Glomerular visceral epithelial cell (primary cell): ENCODE data around the gene TPSAB1.

Experiments used
- DNase-seq: peaks from one replicate; pipeline ENCODE4 v3.0.0-alpha.2; 2016; ENCODE audit errors: extremely low spot score

The TPSAB1 gene

DNA sequence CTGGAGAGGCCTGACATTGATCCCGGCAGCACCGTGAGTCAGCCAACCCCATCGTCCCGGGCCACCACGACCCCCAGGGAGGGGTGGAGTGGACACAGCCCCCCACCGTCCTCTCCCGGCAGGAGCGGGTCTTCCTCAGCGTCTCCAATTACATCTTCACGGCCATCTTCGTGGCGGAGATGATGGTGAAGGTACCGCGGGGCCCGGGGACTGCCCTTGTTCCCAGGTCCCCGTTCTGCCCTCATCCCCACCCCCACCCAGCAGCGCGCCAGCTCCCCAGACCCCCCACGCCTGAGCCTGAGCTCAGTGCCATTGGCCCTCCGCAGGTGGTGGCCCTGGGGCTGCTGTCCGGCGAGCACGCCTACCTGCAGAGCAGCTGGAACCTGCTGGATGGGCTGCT, 30.0 kb upstream of the TPSAB1 start:
- no peak for DNase-seq

DNA sequence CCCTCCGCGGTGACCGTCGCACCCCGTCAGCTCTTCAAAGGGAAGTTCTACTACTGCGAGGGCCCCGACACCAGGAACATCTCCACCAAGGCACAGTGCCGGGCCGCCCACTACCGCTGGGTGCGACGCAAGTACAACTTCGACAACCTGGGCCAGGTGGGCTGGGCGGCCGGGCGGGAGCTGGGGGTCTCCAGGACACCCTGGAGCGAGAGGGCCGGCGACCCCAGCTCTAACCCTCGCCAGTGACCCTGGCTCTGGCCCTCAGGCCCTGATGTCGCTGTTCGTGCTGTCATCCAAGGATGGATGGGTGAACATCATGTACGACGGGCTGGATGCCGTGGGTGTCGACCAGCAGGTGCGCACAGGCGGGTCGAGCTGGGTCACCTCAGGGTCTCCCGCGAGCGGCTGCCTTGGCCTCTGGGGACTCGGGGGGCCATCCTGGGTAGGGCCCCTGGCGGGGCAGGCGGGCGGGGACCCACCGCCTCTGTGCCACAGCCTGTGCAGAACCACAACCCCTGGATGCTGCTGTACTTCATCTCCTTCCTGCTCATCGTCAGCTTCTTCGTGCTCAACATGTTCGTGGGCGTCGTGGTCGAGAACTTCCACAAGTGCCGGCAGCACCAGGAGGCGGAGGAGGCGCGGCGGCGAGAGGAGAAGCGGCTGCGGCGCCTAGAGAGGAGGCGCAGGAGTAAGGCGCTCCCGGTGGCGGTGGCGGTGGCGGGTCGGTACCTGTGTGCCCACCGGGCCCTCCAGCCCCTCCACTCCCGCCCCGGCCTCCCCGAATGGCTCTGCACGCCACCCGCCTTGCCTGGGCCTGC, 28.8 kb upstream of the TPSAB1 start:
- DNase-seq = no peak

DNA sequence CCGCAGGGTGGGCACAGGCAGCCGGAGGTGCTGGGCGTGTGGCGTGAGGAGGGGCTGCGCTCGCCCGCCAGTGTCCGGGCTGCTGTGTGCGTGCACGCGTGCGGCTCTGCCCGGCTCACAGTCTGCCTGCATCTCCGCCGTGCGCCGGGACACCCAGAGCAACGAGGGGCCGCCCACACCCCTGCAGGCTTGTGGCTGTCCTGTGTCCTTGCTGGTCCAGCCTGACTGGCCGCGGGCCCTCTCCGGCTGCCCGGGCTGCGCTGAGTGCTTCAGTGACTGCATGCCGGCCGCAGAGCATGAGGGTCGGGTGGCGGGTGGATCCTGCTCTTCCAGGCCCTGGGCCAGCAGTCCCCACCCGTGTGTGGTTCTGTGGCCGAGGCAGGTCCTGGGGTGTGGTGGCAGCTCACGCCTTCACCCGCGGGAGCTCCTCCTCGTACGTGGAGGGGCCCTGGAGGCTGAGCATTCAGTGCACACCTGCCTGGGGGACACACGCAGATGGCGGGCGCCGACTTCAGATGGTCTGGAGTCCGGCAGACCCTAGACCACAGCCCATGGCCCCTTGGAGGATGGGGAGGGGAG, 27.8 kb upstream of the TPSAB1 start:
- DNase-seq = no peak

DNA sequence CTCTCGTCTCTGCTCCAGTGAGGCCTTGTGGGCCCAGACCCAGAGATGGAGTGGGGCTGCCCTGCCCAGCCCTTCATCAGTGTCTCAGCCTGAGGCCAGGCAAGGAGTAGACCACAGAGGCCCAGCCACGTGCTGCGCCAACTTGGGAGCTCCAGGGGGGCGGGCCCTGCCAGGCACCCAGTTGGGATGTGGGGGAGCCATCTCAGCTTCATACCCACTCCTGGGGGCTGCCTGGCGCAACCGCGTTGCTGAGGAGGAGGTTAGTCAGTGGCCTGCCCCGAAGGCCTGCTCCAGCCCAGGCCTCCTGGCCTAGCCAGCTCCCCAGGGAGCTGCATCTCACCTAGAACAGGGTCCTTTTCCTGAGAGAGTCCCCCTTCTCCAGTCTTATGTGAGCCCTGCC, 27.3 kb upstream of the TPSAB1 start:
- no peak for DNase-seq

DNA sequence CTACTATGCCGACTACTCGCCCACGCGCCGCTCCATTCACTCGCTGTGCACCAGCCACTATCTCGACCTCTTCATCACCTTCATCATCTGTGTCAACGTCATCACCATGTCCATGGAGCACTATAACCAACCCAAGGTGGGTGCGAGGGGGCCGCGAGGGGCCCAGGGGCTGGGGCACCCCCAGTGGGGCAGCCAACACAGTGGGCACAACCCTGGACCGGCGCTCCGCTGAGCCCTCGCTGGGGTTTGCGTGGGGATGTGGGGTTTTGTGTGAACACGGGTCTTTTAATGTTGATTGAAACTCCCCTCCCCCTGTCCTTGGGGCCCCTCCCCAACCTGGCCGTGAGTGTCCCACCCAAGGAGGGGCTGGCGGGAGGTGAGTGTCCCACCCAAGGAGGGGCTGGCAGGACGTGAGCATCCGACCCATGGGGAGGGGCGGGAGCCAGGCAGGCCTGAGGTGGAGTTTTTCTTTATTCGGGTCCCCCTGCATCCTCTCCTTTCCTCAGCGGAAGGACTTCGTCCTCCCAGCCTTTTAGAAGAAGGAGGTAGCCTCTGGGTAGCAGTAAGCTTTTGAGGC, 26.6 kb upstream of the TPSAB1 start:
- no peak for DNase-seq

DNA sequence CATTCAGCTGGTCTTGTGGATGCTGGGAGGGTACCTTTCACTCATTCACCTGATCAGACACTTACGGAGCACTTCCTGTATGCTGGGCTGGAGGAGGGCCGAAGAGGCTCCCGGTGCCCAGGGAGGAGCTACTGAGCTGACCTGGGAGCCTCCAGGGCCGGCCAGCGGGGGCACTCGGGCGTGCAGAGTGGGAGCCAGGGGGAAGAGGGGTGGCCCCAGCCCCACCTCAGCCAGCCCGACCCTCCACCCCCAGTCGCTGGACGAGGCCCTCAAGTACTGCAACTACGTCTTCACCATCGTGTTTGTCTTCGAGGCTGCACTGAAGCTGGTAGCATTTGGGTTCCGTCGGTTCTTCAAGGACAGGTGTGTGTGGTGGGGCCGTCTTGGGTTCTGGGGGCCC, 25.8 kb upstream of the TPSAB1 start:
- DNase-seq = no peak

DNA sequence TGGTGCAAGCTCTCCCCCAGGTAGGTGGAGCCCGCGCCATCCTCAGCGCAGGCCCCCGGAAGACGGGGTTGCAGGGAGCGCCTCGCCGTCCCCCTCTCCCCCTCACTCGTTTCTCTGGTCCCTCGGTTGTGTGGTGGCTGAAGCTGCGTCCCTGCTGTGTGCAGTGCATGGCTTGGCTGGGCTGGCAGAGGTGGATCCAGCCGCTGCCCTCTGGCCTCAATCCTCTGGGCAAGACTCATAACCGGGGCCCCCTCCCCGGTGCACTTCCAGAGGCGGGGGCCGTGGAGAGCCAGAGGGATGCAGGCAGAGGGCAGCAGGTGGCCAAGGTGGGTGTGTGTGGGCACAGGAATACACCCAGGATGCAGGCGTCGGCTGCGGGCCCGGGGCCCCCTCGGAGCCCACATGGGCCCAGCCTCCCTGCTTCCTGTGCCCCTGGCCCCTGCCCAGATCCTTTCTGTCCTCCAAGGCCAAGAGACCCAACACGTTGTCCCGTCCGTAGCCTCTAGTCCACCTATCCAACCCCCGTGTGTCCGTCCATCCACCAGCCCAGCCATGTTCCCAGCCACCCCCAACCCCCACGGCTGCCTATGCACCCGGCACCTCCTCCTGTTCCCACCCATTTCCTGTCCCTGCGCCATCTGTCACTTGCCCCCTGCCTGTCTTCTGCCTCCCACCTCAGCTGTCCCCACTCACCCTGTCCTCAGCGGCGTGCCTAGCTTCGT, 24.8 kb upstream of the TPSAB1 start:
- no peak for DNase-seq

DNA sequence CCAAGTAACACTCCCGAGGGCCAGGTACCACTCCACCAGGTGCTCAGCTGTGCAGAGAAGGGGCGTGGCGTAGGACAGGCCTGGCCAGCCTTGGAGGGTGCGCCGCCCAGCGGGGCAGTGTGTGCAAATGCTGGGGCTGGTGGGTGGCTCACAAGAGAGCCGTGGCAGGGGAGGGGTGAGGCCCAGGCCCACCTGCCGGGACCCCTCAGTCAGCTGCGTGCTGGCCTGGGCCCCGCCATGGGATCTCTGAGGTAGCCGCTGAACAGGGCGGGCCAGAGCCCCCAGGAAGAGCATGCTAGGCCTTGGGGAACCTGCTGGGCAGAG, 24.2 kb upstream of the TPSAB1 start:
- DNase-seq = no peak

DNA sequence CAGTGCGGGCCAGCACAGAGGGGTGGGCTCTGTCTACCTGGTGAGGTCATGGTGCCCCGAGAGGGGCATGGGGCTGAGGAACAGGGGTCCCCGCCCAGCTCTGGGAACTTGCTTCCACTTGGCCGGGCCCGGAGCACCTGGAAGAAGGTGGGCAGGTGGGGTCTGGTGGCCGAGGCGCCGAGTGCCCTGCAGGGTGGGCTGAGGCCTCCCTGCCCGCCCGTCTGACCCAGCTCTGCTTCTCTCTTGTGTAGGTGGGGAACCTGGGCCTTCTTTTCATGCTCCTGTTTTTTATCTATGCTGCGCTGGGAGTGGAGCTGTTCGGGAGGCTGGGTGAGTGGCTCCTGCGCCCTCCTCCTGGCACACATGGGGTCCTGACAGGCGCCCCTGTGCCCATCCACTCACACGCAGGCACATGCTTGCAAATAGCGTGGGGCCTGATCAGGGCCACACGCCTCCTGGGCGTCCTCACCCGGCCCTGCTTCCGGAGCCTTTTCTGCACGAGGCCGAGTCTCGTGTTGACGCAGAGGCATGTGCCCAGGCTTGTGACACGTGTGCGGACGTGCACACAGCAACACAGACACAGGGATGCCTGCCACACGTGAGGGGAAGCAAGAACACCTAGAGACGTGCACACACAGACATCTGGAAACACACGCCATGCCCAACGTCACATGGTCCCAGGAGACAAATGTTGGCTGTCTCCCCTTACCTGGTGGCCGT, 23.7 kb upstream of the TPSAB1 start:
- DNase-seq = no peak

DNA sequence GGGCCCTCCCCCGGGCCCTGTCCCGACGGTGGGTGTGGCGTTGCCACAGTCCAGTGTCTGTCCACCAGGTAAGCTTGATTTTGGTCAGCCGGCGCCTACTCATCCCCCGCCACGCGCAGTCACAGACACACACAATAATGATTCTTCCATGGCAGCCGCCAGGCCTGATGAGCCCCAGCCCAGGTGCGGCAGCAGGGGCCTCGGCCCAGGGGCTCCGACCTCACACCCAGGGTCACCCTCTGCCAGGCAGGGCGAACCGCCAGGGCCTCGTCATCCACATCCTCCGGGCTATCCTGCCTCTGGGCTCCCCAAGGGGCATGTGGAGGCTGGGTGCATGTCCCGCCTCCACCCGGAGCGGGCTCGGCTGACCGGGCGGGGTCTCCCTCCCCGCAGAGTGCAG, 23.0 kb upstream of the TPSAB1 start:
- DNase-seq = no peak

DNA sequence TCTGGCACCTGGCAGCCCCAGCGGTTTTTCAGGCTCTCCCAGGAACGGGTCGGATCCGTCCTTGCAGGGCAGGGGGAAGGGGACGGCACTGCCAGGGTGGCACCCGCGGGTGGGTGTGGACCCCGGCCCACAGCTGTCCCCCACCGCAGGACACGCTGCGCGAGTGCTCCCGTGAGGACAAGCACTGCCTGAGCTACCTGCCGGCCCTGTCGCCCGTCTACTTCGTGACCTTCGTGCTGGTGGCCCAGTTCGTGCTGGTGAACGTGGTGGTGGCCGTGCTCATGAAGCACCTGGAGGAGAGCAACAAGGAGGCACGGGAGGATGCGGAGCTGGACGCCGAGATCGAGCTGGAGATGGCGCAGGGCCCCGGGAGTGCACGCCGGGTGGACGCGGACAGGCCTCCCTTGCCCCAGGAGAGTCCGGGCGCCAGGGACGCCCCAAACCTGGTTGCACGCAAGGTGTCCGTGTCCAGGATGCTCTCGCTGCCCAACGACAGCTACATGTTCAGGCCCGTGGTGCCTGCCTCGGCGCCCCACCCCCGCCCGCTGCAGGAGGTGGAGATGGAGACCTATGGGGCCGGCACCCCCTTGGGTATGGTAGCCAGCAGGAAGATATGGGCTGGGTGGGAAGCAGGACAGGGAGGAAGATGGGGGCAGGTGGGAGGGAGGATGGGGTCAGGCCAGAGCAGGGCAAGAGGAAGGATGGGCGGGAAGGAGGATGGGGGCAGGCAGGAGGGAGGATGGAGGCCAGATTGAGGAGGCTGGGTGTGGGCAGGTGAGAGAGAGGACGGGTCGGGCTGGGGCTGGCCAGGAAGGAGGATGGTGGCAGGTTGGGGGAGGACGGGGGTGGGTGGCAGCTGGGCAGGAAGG, 22.2 kb upstream of the TPSAB1 start:
- DNase-seq = no peak

DNA sequence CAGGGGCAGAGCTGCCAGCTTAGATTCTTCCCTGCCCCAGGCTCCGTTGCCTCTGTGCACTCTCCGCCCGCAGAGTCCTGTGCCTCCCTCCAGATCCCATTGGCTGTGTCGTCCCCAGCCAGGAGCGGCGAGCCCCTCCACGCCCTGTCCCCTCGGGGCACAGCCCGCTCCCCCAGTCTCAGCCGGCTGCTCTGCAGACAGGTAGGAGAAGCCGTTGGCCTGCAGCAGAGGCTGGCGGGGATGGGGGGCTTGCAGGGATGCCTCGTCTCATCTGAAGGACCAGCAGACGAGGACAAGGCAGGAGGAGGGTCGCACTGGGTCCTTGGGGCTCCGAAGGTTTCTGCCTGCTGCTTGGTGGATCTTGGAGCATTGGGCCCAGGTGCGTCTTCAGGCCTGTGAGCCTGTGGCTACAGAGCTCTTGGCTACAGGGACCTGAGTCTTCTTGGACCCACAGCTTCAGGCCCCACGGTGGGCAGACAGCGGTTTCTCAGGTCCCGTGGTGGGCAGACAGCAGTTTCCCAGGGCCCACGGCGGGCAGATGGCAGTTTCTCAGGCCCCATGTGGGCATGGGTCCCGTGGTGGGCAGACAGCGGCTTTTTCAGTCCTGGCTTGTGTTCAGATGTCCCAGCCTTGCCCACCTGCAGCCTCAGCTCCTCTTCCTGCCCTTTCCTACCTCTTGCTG, 21.4 kb upstream of the TPSAB1 start:
- no peak for DNase-seq

DNA sequence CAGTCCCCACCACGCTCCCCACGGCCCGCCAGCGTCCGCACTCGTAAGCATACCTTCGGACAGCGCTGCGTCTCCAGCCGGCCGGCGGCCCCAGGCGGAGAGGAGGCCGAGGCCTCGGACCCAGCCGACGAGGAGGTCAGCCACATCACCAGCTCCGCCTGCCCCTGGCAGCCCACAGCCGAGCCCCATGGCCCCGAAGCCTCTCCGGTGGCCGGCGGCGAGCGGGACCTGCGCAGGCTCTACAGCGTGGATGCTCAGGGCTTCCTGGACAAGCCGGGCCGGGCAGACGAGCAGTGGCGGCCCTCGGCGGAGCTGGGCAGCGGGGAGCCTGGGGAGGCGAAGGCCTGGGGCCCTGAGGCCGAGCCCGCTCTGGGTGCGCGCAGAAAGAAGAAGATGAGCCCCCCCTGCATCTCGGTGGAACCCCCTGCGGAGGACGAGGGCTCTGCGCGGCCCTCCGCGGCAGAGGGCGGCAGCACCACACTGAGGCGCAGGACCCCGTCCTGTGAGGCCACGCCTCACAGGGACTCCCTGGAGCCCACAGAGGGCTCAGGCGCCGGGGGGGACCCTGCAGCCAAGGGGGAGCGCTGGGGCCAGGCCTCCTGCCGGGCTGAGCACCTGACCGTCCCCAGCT, 20.3 kb upstream of the TPSAB1 start:
- no peak for DNase-seq

DNA sequence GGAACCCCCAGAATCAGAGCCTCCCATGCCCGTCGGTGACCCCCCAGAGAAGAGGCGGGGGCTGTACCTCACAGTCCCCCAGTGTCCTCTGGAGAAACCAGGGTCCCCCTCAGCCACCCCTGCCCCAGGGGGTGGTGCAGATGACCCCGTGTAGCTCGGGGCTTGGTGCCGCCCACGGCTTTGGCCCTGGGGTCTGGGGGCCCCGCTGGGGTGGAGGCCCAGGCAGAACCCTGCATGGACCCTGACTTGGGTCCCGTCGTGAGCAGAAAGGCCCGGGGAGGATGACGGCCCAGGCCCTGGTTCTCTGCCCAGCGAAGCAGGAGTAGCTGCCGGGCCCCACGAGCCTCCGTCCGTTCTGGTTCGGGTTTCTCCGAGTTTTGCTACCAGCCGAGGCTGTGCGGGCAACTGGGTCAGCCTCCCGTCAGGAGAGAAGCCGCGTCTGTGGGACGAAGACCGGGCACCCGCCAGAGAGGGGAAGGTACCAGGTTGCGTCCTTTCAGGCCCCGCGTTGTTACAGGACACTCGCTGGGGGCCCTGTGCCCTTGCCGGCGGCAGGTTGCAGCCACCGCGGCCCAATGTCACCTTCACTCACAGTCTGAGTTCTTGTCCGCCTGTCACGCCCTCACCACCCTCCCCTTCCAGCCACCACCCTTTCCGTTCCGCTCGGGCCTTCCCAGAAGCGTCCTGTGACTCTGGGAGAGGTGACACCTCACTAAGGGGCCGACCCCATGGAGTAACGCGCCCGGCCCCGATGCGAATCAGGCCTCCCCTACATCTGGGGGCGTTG, 19.5 kb upstream of the TPSAB1 start:
- no peak for DNase-seq

DNA sequence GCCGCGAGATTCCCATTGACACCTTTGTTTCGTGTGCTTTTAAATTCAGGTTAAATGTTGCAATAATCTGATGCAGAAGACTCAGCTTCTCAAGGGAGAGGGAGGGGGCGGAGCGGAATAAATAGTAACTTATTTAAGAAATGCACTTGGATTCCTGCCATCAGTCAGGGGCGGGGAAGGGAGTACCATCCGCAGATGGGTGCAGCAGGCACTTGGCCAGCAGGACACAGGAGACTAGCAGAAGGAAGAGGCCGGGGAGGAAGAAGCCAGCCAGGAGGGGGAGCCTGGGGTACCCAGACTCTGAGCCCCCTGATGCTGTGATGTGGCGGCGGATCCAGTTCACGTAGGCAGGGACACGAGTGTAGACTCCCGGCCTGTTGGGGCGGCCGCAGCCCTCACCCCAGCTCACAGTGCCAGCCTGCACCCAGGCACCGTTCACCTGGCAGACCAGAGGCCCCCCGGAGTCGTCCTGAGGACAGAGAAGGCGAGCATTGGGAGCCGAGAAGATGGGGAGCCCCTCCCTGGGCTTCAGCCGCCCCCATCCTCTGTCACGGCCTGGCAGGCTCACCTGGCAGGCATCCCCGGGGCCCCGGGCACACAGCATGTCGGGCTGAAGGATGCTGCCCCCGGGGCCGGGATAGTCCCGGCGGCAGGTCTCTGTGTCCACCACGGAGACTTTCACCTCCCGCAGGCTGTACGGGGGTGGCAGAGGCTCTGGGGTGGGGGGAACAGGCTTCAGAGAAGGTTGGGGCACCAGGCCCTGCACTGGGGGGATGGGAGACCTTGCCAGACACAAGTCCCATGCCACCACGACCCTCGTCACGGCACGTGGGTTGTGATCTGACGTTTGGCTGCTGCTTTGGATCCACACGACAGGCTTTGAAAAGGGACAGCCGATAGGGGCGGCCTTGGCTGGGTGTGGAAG, 18.6 kb upstream of the TPSAB1 start:
- no peak for DNase-seq

DNA sequence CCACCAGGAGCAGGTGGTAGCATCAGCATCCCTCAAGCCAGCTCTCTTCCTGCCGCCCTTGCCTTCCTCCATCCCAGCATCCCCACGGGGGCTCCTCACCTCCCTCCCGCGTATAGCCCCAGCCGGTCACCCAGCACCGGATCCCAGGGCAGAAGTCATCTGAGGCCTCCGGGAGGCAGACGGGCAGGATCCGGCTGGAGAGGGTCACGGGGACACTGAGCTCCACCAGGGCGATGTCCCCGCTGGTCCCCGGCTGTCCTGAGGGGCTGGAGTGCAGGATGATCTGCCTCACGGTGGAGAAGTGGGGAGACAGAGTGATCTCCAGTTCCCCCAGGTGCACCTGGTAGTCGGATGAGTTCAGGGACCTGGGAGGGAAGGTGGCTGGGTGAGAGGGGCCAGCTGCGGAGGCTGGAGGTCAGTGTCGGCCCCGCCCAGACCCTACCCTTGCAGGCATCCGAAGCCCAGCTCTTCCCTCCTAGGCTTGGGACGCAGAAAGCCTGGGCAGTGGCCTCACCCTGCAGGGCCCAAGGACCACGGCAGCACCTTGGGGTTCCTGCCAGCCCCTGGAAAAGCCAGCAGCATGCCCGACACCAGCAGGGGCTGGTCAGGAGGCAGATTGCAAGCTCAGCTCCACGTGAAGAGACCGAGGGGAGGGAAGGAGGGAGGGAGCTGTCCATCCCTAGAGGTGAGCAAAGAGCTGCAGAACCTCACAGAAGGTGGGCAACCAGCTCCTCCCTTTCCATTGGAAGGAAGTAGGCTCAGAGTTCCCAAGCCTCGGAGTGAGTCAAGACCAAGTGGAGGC, 17.8 kb upstream of the TPSAB1 start:
- DNase-seq = no peak
